Suppressor macrophage treated with lipopolysaccharide for 4 hours (primary cell): ENCODE results near the gene CYP4Z1.
"Not testable (repeated sequence)": the region's sequence is repeated elsewhere in the genome, so short reads cannot be mapped to it uniquely, and the experiment has no call there.

Source experiments
- DNase-seq: peaks from one replicate; pipeline ENCODE4 v3.0.0-alpha.2; 2020

CYP4Z1 gene

GRCh38 chr1:47128854-47129253 lies 61.8 kb downstream of the CYP4Z1 start:
- not testable (repeated sequence) for DNase-seq

GRCh38 chr1:47129489-47130230 lies 62.6 kb downstream of the CYP4Z1 start:
- not testable (repeated sequence) for DNase-seq

GRCh38 chr1:47132665-47133064 lies 65.6 kb downstream of the CYP4Z1 start:
- not testable (repeated sequence) for DNase-seq

- no peak for DNase-seq
These were observed 70.2 kb downstream of the CYP4Z1 start, which contains the start of gene CYP4A22 for GRCh38 chr1:47137198-47137597. Gene CYP4A22, plus strand, starts transcription at chr1:47137441. Its CDS starts 45 bp downstream, at chr1:47137486.

DNA sequence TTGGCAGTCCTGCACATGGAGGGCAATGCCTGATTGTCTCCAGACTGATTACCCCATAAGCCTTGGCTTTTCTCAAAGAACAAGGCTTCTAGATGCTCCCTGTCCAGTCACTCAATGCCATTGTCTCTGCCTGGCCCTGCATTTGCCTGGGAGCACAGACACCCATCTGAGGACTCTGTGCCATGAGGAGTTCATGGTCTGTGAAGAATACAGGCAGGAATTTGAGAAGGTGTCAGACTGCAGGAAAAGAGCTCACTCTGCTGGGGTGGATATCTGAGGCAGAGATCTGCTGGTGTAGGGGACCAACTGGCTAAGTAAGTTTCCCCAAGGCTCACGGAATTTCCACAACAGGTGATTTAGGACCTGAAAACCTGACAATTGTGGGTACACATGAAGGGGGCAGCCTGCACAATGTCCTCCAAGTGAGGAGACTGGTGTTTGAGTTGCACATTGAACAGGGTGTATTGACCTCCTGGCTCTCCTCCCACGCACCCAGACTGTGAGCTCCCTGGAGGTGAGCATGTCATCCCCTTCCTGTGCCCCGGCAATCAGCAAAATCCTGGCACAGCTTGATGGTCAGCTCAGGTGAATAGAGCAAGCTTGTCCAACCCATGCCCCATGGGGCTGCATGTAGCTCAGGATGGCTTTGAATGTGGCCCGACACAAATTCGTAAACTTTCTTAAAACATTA lies 71.0 kb downstream of the CYP4Z1 start:
- DNase-seq: no peak

DNA sequence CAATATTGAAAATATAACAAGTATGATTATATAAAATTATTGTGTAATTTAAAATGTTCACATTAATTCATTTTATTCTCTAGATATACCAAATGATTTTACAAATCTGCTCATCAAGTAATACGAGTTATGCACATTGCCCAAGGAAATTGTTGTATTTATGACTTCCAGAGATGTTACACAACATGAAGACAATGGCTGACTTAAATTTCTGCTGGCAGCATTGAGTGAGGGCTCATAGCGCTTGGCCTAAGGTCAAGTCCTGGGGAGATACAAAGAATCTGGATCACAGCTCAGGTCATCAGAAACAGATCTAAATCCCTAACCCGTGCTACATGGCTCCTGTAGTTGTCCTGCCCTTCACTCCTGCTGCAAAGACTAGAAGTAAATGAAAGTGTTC lies 73.3 kb downstream of the CYP4Z1 start:
- not testable (repeated sequence) for DNase-seq

GRCh38 chr1:47143654-47144053 lies 76.6 kb downstream of the CYP4Z1 start:
- DNase-seq: not testable (repeated sequence)

DNA sequence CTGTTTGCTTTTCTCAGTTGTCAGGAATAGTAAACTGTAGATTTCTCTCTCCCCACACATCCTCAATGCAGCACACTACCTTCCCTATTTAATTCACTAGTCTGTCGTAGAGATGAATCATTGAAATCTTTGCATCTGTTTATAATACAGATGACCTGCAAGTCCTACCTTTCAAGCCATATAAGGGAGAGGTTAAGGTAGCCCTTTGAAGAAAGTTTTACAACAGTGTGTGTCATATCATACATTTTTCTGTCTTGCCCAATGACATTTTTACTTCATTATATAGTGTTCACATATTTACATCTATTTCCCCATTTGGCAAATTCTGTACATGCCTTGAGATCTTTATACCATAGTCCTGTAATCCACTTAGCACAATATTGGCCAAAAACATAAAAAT lies 79.5 kb downstream of the CYP4Z1 start:
- not testable (repeated sequence) for DNase-seq

DNA sequence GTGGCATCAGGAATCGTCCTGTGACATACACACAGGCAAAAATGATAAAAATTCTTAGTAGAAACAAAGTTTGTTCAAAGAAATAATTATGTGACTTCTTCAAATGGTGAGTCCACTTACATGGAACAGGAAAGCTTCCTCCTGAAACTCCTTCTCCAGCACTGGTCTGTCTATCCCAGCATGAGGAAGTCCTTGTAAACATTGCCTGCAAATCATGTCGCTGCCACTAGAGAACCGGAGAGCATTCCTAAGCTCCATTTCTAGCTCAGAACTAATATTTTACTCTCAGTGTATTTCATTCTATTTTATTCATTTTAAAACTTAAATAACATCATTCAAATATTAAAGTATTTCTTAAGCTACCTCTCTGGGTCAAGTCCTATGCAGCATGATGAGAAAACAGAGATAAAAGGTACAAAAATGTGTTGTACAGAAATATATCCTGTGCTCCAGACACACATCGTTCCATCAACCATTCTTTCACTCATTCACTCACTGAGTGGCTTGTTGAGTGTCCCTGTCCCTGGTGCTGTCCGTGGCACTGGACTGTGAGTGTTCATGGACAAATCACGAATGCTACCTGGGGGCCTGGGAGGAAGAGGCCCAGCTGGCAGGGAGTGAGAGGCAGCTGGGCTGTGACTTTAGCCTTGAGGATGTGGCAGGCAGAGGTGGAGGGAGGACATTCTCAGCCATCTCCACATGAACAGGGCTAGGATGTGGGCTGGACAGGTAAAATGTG lies 80.2 kb downstream of the CYP4Z1 start:
- DNase-seq: no peak

DNA sequence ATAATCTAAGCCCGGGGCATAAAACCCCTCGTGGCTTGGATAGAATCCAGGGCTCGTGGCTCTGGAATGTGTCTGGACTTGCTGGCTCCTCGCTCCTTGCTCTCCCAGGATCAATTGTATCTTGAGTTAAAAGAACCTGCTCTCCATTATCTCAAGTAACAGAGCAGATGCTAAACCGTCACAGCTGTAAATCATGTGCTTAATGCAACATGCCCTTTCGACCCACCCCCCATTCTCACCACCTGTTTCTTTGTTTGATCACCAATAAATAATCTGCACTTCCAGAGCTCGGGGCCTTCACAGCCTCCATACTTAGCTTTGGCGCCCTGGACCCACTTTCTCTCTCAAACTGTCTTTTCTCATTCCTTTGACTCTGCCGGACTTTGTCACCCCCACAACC lies 82.1 kb downstream of the CYP4Z1 start:
- DNase-seq: not testable (repeated sequence)

GRCh38 chr1:47156457-47156856 lies 89.4 kb downstream of the CYP4Z1 start:
- not testable (repeated sequence) for DNase-seq

DNA sequence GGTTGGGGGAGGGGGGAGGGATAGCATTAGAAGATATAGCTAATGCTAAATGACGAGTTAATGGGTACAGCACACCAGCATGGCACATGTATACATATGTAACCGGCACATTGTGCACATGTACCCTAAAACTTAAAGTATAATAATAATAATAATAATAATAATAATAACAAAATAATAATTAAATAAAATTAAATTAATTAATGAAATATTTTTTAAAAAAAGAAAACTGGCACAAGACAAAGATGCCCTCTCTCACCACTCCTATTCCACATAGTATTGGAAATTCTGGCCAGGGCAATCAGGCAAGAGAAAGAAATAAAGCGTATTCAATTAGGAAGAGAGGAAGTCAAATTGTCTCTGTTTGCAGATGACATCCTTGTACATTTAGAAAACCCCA lies 90.9 kb downstream of the CYP4Z1 start:
- not testable (repeated sequence) for DNase-seq

GRCh38 chr1:47160716-47161115 lies 93.7 kb downstream of the CYP4Z1 start:
- no peak for DNase-seq

GRCh38 chr1:47161298-47162040 lies 94.4 kb downstream of the CYP4Z1 start:
- DNase-seq: no peak

DNA sequence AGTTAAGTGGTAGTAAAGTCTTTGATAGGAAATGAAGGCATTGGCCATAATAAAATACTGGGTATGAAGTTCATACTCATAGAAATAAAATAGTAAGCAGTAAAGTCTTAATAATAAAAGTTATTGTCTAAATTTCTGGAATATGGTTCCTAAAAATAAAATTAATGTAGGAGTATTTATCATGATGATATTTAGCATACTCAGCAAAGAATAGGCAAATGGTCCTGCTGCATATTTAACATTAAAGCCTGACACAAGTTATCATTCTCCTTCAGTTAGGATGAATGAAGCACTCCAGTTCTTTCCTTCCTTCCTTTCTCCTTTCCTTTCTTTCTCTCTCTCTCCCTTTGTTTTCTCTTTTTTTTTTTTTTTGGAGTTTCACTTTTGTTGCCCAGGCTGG lies 97.5 kb downstream of the CYP4Z1 start:
- DNase-seq: no peak
